NCI-H82 treated with DMSO at 0.1 percent for 48 hours (cell line): Measurements from ENCODE around the gene CTDP1.
"Not testable (repeated sequence)": the region's sequence is repeated elsewhere in the genome, so short reads cannot be mapped to it uniquely, and the experiment has no call there.

Experiments
- DNase-seq: peaks from one replicate; lab custom pipeline; 2025; ENCODE audit not compliant: unreplicated experiment; lab: John Stamatoyannopoulos, UW

CTDP1 gene

GRCh38 chr18:79681484-79682387 lies 2.1 kb downstream of the CTDP1 start:
- no peak for DNase-seq

GRCh38 chr18:79682481-79682880 lies 2.9 kb downstream of the CTDP1 start:
- DNase-seq: no peak

DNA sequence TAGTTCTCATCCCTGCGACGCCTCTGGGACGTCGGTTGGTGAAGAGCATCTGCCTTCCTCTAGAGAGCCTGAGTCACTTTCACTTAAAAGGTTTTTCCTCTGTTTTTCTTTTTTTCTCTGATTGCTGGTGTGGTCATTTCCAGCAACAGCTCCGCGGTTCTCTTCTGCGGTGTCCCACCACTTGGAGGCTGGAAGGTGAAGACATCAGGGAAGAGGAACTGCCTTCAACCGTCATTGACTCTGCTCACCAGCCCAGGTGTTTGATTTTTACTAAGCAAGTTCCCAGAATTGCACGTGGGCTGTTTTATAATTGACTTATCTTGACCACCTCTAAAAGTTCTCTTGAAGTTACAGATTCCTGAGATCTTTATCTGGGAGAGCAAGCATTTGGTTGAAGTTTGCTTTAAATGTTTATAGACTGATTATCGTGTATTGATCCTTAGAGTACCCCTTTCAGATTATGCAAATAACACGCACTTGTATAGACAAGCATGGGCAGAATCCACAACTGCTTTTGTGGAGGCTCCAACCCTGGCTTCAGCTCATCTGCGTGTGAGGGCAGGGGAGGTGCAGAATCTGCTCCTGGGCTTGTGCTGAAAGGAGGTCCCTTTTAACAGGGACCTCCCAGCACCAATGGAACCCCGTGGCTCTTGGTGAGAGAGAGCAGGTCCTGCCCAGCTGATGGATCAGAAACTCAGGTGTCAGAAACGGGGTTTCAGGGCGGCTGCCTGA lies 3.5 kb downstream of the CTDP1 start:
- no peak for DNase-seq

DNA sequence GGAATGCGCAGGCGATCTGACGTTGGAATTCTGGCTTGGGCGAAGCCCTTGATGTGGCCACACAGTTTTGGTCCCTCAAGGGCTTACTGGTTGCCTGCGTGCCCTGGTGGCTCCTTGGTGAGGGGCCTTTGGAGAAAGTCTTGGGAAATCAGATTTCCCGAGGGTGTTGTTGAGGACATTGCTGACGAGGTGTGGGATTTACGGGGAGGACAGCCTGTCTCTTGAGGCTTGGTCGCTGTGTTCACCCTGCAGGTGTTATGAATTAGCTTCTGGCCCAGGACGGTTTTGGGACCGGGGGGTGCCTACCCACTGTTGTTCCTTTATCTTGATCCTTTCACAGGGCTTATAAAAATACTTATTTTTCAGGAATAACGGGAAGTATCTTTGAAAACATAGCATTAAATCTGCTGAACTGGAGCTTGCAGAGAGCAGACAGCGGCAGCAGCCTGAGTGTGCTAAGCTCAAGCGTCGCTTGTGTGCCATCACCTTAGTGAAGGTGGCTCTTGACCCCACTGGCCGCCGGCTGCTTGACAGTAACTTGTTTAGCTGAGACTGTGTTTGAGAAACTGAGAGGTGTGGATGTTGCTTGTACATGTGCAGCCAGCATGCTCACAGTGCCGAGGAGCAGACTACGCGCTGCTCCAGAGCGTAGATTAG lies 4.2 kb downstream of the CTDP1 start:
- no peak for DNase-seq

GRCh38 chr18:79684283-79684631 lies 4.7 kb downstream of the CTDP1 start:
- DNase-seq: no peak

- DNase-seq: no peak
Observed at GRCh38 chr18:79684787-79685186, 5.2 kb downstream of the CTDP1 start.

- DNase-seq: no peak
Observed at GRCh38 chr18:79685281-79685680, 5.7 kb downstream of the CTDP1 start.

DNA sequence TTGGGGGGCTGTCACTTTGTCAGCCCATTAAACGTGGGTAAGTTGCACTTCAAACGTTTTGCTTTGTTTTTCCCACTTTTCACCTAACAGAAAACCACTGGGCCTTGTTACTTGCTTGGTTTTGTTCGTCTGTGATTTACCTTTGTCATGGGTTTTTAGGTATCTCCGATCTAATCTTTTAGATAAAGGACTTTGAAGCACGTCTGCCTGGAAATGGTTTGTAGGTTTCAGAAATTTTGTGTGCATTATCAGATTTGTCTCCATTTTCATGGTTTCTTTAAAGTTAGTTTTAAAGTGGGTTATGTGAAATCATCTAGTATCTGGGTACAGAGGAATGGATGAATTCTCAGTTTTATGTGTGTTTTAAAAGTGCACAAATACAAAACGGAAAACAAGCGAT lies 6.4 kb downstream of the CTDP1 start:
- DNase-seq: no peak

GRCh38 chr18:79687806-79688205 lies 8.2 kb downstream of the CTDP1 start:
- no peak for DNase-seq

DNA sequence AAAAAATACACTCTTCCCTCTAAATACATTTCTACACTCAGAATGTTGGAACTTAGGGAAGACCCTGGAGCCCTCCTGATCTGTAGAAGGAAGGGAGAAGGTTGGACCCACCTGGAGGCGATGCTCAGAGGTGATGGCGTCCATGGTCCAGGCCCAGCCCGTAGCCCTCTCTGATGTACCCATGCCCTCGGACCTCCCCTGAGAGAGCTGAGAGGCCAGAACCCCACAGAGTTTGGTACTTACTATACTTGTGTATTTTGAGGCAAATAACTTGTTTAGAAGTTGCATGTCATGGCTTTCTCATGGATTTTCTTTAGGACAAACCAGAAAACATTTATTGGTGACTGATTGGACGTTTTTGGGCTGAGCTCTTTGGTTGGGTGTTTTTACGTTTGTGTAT lies 10.5 kb downstream of the CTDP1 start:
- no peak for DNase-seq

DNA sequence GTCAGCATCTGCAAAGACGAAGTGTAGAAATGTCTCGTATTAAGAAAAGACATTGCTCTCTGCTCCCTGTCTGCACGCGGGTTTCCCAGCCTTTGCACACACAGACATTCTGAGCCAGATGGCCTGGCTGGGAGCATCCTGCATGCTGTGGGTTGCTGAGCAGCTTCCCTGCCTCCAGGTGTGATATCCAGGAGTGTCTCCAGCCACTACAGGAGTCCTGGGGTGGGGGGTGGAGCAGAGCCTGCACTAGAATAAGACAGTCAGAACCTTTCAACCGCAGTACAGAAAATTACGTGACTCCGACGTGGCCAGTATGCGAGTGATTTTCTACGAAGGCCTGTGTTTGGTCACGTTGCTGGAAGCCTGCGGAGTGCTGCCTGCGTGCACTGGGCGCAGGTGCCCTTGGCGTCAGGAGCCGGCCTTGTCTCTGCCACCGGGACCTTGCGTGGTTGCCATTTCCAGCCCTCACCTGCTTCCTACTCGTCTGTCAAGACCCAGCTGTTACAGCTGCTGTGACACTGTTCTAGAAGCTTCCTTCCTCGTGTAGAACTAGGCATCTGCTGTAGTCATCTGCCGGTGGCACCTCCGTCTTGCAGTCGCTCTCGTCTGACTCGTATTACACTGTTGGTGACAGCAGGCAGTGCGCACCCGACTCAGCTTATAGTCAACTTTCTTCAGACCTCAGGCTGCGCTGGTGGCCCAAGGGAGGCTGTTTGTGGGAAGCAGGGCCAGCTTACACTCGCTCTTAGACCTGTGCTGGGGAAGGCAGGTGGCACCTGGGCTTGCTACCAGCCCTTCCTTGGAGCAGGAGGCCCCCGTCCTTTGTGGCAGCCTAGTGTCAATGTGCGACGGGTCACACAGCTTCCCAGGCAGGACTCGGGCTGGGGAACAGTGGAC lies 11.2 kb downstream of the CTDP1 start:
- no peak for DNase-seq

GRCh38 chr18:79692056-79692455 lies 12.5 kb downstream of the CTDP1 start:
- DNase-seq: no peak

DNA sequence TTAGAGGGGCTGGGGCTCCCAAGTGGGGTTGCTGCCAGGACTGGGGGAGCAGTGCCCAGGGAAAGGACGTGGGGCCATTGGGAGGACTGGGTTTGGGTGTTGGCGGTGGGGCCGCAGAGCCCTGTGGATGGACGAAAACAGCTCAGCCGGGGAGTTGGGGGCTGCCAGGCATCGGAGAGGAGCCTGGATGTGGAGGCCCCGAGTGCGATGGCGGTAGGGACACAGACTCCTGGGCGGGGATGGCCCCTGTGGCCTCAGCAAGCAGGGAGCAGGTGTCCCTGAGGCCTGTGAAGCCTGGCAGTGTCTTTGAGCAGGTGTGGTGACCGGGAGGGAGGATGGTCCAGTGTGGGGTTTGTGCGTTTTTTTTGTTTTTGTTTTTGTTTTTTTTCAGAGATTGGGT lies 13.3 kb downstream of the CTDP1 start:
- no peak for DNase-seq

DNA sequence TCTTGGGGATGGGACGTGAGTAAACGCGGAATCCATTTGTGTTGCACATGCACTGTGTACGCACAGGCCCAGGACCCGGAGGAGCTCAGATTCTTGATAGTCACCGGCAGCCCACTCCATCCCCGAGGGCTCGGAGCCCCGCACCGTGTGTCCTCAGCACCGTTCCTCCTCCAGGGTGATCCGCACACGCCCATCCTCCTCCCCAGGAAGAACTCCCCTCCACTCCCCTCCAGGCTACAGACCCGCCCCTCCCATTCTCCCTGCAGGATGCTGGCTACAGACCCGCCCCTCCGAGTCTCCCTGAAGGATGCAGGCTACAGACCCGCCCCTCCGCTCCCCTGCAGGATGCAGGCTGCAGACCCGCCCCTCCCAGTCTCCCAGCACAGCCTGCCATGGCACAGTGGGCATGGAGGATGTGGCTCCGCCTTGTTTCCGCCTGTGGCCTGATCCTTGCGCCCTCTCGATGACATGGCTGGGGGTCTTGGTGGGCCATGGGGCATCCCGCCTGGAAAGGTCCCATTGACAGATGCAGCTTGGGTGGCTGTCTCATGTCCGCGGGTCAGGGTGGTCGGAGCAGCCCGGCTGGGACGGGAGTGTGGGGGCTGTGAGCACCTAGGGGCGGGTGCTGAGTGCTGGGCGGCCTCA lies 14.1 kb downstream of the CTDP1 start:
- no peak for DNase-seq

DNA sequence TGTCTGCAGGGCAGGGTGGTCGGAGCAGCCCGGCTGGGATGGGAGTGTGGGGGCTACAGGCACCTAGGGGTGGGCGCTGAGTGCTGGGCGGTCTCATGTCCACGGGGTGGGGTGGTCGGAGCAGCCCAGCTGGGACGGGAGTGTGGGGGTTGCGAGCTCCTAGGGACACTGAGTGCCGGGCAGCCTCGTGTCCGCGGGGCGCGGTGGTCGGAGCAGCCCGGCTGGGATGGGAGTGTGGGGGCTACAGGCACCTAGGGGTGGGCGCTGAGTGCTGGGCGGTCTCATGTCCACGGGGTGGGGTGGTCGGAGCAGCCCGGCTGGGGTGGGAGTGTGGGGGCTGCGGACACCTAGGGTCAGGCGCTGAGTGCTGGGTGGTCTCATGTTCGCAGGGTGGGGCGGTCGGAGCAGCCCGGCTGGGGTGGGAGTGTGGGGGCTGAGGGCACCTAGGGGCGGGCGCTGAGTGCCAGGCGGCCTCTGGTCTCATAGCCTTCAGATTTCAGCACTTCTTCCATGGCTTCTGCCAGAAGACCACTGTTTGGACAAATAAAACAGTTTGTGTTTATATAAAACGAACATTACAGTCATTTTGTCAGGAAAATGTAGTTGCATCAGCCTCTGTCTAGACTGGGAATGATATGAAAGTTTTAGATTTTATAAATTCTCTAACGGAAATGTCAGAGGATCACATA lies 14.7 kb downstream of the CTDP1 start:
- DNase-seq: not testable (repeated sequence)

GRCh38 chr18:79694895-79695213 lies 15.3 kb downstream of the CTDP1 start:
- no peak for DNase-seq

DNA sequence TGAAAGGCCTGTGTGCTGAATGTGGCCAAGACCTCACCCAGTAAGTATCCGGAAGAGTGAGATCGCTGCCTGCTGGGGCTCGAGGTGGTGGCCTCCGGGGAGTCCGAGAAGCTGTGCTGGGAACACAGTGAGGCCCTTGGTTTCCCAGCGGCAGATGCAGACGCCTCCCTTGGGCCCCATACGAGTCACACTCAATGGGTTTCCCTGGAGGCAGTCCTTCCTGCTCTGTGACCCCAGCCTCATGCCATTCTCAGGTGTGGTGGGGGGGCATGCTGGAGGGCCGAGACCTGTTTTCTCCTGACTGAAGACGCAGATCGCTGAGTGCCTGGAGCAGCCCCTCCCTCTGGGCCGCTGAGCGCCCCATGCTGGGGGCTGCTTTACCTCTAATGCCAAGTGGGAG lies 15.7 kb downstream of the CTDP1 start:
- DNase-seq: no peak

DNA sequence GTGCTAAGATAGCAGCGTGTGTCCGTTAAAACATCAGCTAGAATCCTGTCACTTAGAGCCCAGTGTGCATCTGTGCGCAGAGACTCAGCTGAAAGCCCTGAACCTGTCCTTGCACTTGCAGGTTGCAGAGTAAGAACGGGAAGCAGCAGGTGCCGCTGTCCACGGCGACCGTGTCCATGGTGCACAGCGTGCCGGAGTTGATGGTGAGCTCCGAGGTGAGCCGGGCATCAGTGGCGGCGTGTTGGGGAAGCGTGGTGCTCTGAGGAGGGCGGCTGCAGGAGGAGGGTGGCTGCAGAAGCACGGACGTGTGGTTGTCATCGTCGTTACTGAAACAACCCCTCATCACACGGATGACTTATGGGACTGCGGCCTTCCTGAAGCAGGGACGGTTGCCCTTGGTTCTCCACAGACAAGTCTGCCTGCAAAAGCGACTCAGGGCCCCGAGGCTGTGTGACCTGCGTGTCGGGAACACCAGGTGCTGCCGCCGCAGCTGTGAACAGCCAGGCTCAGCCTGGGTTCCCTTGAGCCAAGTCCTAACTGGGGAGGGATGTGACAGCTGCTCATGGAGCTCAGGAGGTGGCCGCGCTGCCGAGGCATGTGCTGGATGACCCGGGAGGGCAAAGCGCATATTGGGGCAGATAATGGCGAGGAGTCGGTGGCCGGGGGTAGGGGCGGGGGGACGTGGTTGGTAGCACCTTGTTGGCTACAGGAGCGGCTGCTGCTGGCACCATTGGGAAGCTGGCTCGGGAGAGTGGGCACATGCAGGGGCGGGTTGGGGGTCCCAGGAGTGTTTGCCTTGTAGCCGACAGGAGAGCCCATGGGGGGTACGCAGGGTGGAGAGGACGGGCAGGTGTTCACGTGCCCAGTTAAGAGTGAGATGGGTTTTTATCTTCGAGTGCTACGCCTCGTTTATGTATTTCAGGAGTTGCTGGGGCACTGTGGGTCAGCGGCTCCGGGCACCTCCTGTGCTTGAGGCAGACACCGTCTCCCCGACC lies 16.6 kb downstream of the CTDP1 start:
- DNase-seq: no peak

- no peak for DNase-seq
Observed at GRCh38 chr18:79697178-79697577, 17.6 kb downstream of the CTDP1 start.
